CD4-positive, alpha-beta T cell treated with Interleukin-15 for 1 hour (primary cell): Measurements from ENCODE around the gene PCAT6.
A peak's percentile ranks its signal among the peaks of the same experiment; 100 is the strongest.

Source experiments
- DNase-seq: peaks from one replicate; pipeline ENCODE4 v3.0.0-alpha.2; 2020

The PCAT6 gene

GRCh38 chr1:202852163-202852904 is 41.6 kb downstream of the PCAT6 start:
- DNase-seq: peak; percentile 41

GRCh38 chr1:202854787-202855186 is 44.0 kb downstream of the PCAT6 start:
- no peak for DNase-seq

- DNase-seq: no peak
Observed at GRCh38 chr1:202856014-202856413, 45.3 kb downstream of the PCAT6 start.

DNA sequence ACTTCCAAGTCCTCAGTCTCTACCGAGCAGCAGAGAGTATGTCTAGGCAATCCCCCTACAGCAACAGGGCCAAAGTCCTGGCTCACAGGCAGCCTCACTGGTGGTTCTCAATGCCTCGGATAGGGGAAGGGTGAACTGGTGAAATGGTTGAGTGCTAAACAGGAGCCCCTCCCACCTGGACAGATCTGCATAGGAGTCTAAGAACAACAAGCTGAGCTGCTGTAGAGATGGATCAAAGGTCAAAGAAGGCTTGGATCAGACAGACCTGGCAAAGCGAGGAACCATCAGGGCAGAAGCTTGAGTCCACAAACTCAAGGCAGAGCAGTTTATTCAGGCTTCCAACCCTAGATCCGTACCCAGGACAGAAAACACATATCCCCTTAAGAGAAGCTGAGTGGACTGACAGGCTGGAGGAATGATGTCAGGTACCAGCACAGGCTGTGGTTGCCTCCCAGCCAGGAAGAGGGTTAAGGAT is 46.4 kb downstream of the PCAT6 start:
- DNase-seq: no peak

- no peak for DNase-seq
Observed at GRCh38 chr1:202858331-202858730, 47.6 kb downstream of the PCAT6 start.

- no peak for DNase-seq
Observed at GRCh38 chr1:202858789-202859414, 48.1 kb downstream of the PCAT6 start.

GRCh38 chr1:202860744-202861419 is 50.1 kb downstream of the PCAT6 start:
- no peak for DNase-seq
